ENCODE data around the gene NUP107. TPM values are rescaled to one million over a fixed set of nuclear protein-coding genes. Genes with fewer than 3 reads are reported as not detected.
"Not testable (repeated sequence)": the region's sequence is repeated elsewhere in the genome, so short reads cannot be mapped to it uniquely, and the experiment has no call there.

NUP107 gene
- total RNA-seq (2014; rRNA removed; shearing (Covaris generic)), result 106 and 113 TPM in 2 replicates
- 122 and 126 TPM in 2 replicates for total RNA-seq (2022)
- Bru-seq, nascent RNA, result percentile 86 among the genes with signal in this experiment
- percentile 89 among the genes with signal in this experiment for BruChase-seq, experiment 1, labeled RNA remaining after a 6-hour chase
- BruChase-seq, experiment 2, labeled RNA remaining after a 2-hour chase, result percentile 84 among the genes with signal in this experiment
- long read RNA-seq, full-length matches to known transcripts, result 124 of 164 reads
- long read RNA-seq, partial matches to known transcripts, result 7 of 164 reads
- long read RNA-seq, other reads (novel, unspliced or antisense), result 33 of 164 reads

GRCh38 chr12:68686595-68687521 lies at the start of gene NUP107:
Gene NUP107 (plus strand): TSS chr12:68686978. CDS start chr12:68687066, 88 bp downstream.
- BruUV-seq (replicated peaks), result TSS peak; percentile 71
- Histone ChIP-seq H4K20me1 (ENCODE audit: insufficient read depth, low read length) (peaks cover 13% of the 10 kb centered on the region; the same call in 1 of the 2 replicates), H2AFZ (ENCODE audit: low read length) (peak within 1 kb of the TSS; percentile 94), H3K4me2 (ENCODE audit: low read length) (peak within 1 kb of the TSS; percentile 91), H3K9me3 (ENCODE audit: low read length) (no peaks in the 10 kb centered on the region), H3K9me2 (ENCODE audit: insufficient read depth, low read length) (no peaks in the 10 kb centered on the region), H3K79me2 (ENCODE audit: insufficient read depth, low read depth, low read length) (peaks cover 41% of the 10 kb centered on the region), H3K4me1 (ENCODE audit: insufficient read depth, low read length, poor library complexity, severe bottlenecking) (peaks cover 21% of the 10 kb centered on the region), H3K36me3 (ENCODE audit: insufficient read depth, low read length) (peaks cover 37% of the 10 kb centered on the region), H3K27ac (ENCODE audit: low read depth, low read length, poor library complexity, severe bottlenecking) (peak within 1 kb of the TSS; percentile 34), H3K4me3 (ENCODE audit: low read depth, low read length, poor library complexity, severe bottlenecking) (peak within 1 kb of the TSS; percentile 98)
- intact Hi-C loops (cut with micrococcal nuclease; ENCODE audit: unreplicated experiment), result loop anchor here (2.0 to 10.0 kb wide), 4 partner anchors 76 to 352 kb away; partner anchors contain the start of genes MDM1, MDM2 and RAP1B
- CTCF ChIA-PET (ENCODE audit: unreplicated experiment), result no interaction called here
- peak; percentile 99 for DNase-seq (ENCODE audit: low spot score)
- POLR2A ChIA-PET, result interaction anchor here (1.5 to 1.6 kb wide), 2 partner anchors 58 to 74 kb away, joined by 5 to 7 read pairs; no protein-coding TSS in a partner anchor
- TF ChIP-seq CTCF (conservative IDR thresholded peaks at IDR 0.05; ENCODE audit: low read length), result no peak
- TF ChIP-seq EZH2phosphoT487 (IDR thresholded peaks at IDR 0.05; ENCODE audit: borderline replicate concordance, low read depth, low read length), result no peak

GRCh38 chr12:68637439-68637838 lies 49.3 kb upstream of the NUP107 start:
- H4K20me1 ChIP-seq (ENCODE audit: insufficient read depth, low read length), result peaks cover 16% of the 10 kb centered on the region

GRCh38 chr12:68638171-68638570 lies 48.6 kb upstream of the NUP107 start:
- POLR2A ChIA-PET, result interaction anchor here (0.6 to 2.3 kb wide), 7 partner anchors 9 to 394 kb away, joined by 3 to 9 read pairs (median 5); no protein-coding TSS in a partner anchor
- peaks cover 10% of the 10 kb centered on the region for H4K20me1 ChIP-seq (ENCODE audit: insufficient read depth, low read length)
- peak overlapping the region; percentile 62 for H3K27ac ChIP-seq (ENCODE audit: low read depth, low read length, poor library complexity, severe bottlenecking)

More at GRCh38 chr12:68637439-68637838, 49.3 kb upstream of the NUP107 start:
- DNase-seq (ENCODE audit: low spot score); H3K9me3 ChIP-seq (ENCODE audit: low read length); H2AFZ ChIP-seq (ENCODE audit: low read length); BruUV-seq (replicated peaks); H3K9me2 ChIP-seq (ENCODE audit: insufficient read depth, low read length); intact Hi-C loops (cut with micrococcal nuclease; ENCODE audit: unreplicated experiment); CTCF ChIA-PET (ENCODE audit: unreplicated experiment): not testable (repeated sequence)
- H3K4me1 ChIP-seq (ENCODE audit: insufficient read depth, low read length, poor library complexity, severe bottlenecking), result peaks cover 94% of the 10 kb centered on the region
- peak overlapping the region; percentile 67 for H3K4me2 ChIP-seq (ENCODE audit: low read length)
- peak overlapping the region; percentile 38 for H3K4me3 ChIP-seq (ENCODE audit: low read depth, low read length, poor library complexity, severe bottlenecking)
- peak overlapping the region; percentile 62 for H3K27ac ChIP-seq (ENCODE audit: low read depth, low read length, poor library complexity, severe bottlenecking)
- H3K79me2 ChIP-seq (ENCODE audit: insufficient read depth, low read depth, low read length), result peaks cover 100% of the 10 kb centered on the region
- peaks cover 51% of the 10 kb centered on the region for H3K36me3 ChIP-seq (ENCODE audit: insufficient read depth, low read length)
- POLR2A ChIA-PET, result interaction anchor here (0.6 to 2.1 kb wide), 8 partner anchors 15 to 626 kb away, joined by 3 to 6 read pairs (median 4); no protein-coding TSS in a partner anchor

More at GRCh38 chr12:68638171-68638570, 48.6 kb upstream of the NUP107 start:
- DNase-seq (ENCODE audit: low spot score), result peak; percentile 56
- H3K36me3 ChIP-seq (ENCODE audit: insufficient read depth, low read length), result peaks cover 51% of the 10 kb centered on the region
- TF ChIP-seq EZH2phosphoT487 (IDR thresholded peaks at IDR 0.05; ENCODE audit: borderline replicate concordance, low read depth, low read length) (no peak), CTCF (conservative IDR thresholded peaks at IDR 0.05; ENCODE audit: low read length) (no peak)
- H3K9me2 ChIP-seq (ENCODE audit: insufficient read depth, low read length), result no peaks in the 10 kb centered on the region
- no peak overlapping the region for H2AFZ ChIP-seq (ENCODE audit: low read length)
- H3K79me2 ChIP-seq (ENCODE audit: insufficient read depth, low read depth, low read length), result peaks cover 100% of the 10 kb centered on the region
- intact Hi-C loops (cut with micrococcal nuclease; ENCODE audit: unreplicated experiment), result no loop called here
- BruUV-seq (replicated peaks), result no TSS peak
- H3K9me3 ChIP-seq (ENCODE audit: low read length), result no peaks in the 10 kb centered on the region; the same call in 1 of the 2 replicates
- peak overlapping the region; percentile 67 for H3K4me2 ChIP-seq (ENCODE audit: low read length)
- CTCF ChIA-PET (ENCODE audit: unreplicated experiment), result no interaction called here
- H3K4me1 ChIP-seq (ENCODE audit: insufficient read depth, low read length, poor library complexity, severe bottlenecking), result peaks cover 87% of the 10 kb centered on the region
- H3K4me3 ChIP-seq (ENCODE audit: low read depth, low read length, poor library complexity, severe bottlenecking), result peak overlapping the region; percentile 38

All from OCI-LY7 (cell line).